Anterior cingulate cortex (tissue), 58 donors: ENCODE results near the gene LMBRD2.
"Not testable (repeated sequence)": the region's sequence is repeated elsewhere in the genome, so short reads cannot be mapped to it uniquely, and the experiment has no call there.

Experiments used
- DNase-seq, 58 donors: peaks; one replicate each; lab custom pipeline; 2025; lab: John Stamatoyannopoulos, UW

The LMBRD2 gene

GRCh38 chr5:36151434-36152323 is at the start of gene LMBRD2, which contains the start of gene SKP2:
Gene LMBRD2, minus strand, starts transcription at chr5:36151887. Its CDS starts 8,538 bp downstream, at chr5:36143349.
Gene SKP2, plus strand, starts transcription at chr5:36152111. Its CDS starts 152 bp downstream, at chr5:36152263.
- peak; percentile 73 to 99 (median 98) for DNase-seq

- DNase-seq: no peak
Measured at GRCh38 chr5:36200513-36200912, 48.8 kb upstream of the LMBRD2 start.

GRCh38 chr5:36199620-36200019 is 47.9 kb upstream of the LMBRD2 start:
- no peak for DNase-seq

- DNase-seq: not testable (repeated sequence)
Measured at GRCh38 chr5:36198783-36199182, 47.1 kb upstream of the LMBRD2 start.

- DNase-seq: no peak
Measured at GRCh38 chr5:36198281-36198680, 46.6 kb upstream of the LMBRD2 start.

GRCh38 chr5:36193746-36194145 is 42.1 kb upstream of the LMBRD2 start:
- no peak for DNase-seq

GRCh38 chr5:36184408-36184807 is 32.7 kb upstream of the LMBRD2 start:
- DNase-seq: not testable (repeated sequence)

- DNase-seq: peak in 4 of 58 donors; percentile 27 to 33 (median 30)
Measured at GRCh38 chr5:36181774-36182173, 30.1 kb upstream of the LMBRD2 start.

GRCh38 chr5:36180556-36181350 is 29.1 kb upstream of the LMBRD2 start:
- DNase-seq: no peak

- peak in 2 of 58 donors; percentile 34 to 63 for DNase-seq
Measured at GRCh38 chr5:36179950-36180349, 28.3 kb upstream of the LMBRD2 start.

GRCh38 chr5:36178524-36178890 is 26.8 kb upstream of the LMBRD2 start:
- no peak for DNase-seq

- DNase-seq: peak in 2 of 58 donors; percentile 11 to 26
Measured at GRCh38 chr5:36177715-36178523, 26.2 kb upstream of the LMBRD2 start.

GRCh38 chr5:36177154-36177553 is 25.5 kb upstream of the LMBRD2 start:
- DNase-seq: no peak

GRCh38 chr5:36175043-36175442 is 23.4 kb upstream of the LMBRD2 start:
- peak in 1 of 58 donors; percentile 49 for DNase-seq

GRCh38 chr5:36174119-36174518 is 22.4 kb upstream of the LMBRD2 start:
- peak in 1 of 58 donors; percentile 17 for DNase-seq

GRCh38 chr5:36173426-36173825 is 21.7 kb upstream of the LMBRD2 start:
- DNase-seq: peak in 2 of 58 donors; percentile 22 to 49

GRCh38 chr5:36172599-36172998 is 20.9 kb upstream of the LMBRD2 start:
- no peak for DNase-seq

GRCh38 chr5:36170832-36171424 is 19.2 kb upstream of the LMBRD2 start:
- DNase-seq: no peak

- DNase-seq: no peak
Measured at GRCh38 chr5:36168737-36169136, 17.1 kb upstream of the LMBRD2 start.

GRCh38 chr5:36164461-36164860 is 12.8 kb upstream of the LMBRD2 start:
- DNase-seq: no peak
